Stimulated activated CD4-positive, alpha-beta T cell treated with anti-CD3 and anti-CD28 coated beads, TNF-alpha, amount 100 ng/mL, for 4 hours (primary cell): ENCODE results near the gene BCKDHA.
"Not testable (repeated sequence)": the region's sequence is repeated elsewhere in the genome, so short reads cannot be mapped to it uniquely, and the experiment has no call there.

Experiments used
- DNase-seq, 3 experiments: peaks; one replicate each; pipeline ENCODE4 v3.0.0-alpha.2; 2020; ENCODE audit warnings: low read depth in 3 of 3

BCKDHA gene

DNA sequence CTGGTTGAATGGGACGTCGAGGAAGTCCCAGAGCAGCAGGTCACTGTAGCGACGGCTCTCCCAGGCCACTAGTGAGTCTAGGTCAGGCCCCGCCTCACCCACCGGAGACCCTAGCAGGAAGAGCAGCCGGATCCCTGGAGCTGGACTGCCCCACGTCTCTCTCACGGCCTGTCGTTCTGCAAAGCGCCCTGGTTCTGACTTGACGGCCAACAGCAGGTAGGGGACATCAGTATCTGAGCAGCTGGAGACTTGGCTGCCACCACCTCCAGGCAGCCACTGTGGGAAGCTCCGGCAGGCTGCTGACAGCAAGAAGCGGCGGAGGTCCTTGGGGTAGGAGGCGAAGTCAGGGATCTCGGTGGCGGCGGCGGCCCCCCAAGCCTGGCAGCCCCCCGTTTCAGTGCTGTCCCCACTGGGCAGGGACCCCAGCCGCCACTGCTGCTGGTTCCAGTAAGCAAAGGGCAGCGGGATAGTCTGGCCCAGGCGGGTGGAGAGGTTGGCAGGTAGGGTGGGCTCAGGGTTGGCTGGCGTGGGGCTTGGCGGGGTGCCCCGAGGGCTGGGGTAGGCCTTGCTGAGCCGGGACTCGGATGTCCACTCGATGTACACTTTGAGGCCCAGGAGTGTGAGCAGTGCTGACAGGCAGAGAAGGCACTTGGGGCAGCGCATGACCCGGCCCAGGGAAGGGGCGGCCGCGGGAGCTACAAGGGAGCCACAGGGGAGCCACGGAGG, 28.7 kb downstream of the BCKDHA start:
- DNase-seq: no peak

DNA sequence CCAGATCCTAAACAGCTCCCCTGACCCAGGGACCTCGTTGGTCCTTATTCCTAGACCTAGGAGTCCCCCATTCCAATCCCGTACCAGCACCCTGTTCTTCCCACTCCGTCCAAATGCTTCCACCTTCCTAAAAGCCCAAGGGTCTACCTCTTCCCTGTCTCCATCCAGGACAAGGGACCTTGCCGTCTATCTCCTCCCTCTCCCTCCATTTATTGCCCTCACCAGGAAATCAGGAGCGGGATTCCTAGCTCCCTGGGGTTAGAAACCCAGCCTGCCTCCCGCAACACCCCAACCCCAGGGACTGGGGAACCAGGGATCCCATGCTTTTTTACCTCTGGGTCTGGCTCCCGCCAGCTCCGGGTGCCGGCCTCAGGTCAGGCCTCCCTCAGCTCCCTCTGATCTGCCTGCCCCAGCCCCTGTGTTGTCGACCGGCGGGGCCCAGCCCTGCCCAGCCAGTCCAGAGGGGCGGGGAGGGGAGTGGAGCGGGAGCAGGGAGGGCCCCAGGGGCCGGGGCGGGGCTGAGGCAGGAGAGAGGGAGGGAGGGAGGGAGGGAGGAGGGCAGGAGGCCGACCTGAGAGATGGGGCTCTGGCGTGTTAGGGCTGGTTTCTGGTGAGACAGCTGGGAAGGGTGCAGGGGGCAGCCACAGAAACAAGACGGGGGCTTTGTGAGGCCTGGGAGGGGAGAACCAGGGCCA, 29.5 kb downstream of the BCKDHA start, which contains the start of gene B3GNT8:
Gene B3GNT8 (minus strand): TSS at position 423 of the 695 bp plus-strand sequence. CDS start 596 bp downstream, outside the sequence.
- DNase-seq: peak in 1 of 3 experiments; percentile 15

DNA sequence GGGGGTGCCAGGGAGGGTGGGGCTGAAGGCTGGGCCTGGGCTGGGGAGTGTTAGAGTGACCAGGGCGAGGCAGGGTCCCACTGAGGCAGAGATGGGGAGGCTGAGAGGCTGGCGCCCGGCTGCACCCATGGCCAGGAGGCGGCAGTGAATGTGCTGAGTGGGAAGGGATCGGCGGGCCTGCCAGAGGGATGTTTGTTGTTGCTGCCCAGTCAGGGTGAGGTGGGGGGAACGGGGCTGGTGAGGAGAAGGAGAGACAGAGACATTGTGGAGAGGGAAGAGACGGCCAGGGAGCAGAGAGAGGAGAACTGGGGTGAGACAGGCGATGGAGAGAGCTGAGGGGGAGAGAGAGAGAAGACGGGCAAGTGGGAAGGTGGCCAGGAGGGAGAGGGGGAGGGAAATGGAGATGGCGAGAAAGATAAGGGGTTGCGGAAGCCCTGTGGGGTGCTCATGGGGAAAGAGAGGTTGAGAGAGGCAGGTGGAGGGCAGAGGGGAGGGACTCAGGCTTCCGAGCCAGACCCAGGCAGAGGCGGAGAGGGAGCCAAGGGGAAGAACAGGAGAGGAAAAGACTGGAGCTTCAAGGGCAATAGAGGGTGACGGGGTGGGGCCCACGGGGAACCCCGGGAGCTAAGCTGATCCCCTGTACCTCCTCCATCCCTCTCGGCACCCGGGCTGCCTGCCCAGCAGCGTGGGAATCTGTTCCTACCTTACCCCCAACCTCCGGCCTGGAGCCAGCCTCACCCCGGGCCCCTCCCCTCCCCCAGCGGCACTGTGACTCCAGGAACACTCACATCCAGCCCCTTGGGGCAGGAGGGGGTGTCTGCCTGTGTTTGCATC, 30.2 kb downstream of the BCKDHA start:
- DNase-seq: peak in 1 of 3 experiments; percentile 9

DNA sequence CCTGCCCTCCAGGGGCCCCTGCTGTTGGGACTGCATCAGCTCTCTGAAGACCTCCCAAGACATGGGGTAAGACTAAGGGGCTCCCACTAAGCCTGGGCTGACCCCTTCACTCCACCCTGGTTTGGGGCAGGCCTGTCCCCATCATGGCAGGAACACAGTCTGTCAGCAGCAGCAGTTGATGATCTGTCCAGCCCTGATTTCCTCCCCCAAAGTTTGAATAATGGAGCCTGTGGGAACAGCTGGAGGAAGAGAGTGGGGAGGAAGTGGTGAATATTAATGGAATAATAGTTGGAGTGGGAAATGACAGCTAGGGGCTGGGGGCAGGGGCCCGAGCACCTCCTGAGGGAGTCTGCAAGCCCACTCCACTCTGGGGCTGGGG, 30.9 kb downstream of the BCKDHA start:
- DNase-seq: no peak

DNA sequence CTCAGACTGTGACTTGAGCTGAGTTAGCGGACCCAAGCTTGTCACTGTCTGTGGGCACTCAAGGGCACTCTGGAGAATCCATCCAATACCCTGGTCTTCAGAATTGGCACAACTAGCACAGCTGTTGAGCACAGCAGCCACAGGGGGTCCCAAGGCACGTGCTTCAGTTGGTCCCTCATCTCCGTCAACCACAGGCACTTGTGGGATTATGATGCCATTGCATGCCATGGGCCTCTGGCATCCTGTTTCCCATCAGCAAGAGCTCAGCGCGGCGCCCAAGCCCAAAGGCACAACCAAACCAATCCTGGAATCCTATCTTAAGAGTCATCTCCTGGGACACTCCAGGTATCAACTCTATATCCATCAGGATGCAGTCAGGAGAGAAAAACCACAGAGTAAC, 33.3 kb downstream of the BCKDHA start:
- DNase-seq: no peak

DNA sequence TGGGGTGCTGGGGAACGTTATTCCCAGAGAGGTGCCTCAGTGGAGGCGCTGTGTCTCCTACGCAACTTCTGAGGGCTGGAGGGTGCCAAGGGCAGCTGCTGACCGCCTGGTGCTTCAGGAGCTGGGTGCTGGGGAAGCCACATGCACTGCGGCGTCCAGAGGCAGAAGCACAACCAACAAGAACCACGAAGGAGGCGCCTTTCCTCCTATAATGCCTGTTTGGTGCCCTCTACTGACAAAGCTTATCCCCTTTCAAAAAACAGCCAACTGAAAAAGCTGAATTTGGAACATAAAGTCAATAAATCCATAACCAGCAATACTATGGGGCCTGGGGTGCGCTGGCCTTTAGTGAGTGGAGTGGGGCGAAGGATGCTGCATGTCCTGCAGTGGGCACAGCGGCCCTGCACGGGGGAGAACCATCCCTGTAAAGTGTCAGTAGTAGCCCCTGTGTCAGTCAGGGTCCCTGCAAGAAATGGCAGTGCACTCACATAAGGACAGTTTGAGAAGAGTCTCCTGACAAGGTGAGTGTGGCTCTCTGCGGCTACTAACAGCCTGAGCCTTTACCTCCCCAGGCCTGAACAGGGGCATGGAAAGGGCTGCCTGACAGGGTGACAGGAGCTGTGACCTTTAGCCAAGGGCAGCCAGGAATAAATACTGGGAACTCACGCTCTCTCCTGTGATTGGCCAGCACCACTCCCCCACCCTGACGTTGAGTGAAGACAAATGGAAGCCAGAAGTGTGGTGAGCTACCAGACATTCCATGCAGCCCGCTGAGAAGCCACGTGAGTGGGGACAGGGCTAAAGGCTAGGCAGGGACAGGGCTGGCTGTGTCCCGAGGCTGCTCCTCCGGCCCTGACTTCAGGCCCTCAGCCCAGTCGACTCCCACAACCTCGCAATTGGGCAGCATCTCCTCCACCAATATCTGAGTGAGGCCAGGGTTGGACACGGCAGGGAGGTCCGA, 34.1 kb downstream of the BCKDHA start:
- no peak for DNase-seq

DNA sequence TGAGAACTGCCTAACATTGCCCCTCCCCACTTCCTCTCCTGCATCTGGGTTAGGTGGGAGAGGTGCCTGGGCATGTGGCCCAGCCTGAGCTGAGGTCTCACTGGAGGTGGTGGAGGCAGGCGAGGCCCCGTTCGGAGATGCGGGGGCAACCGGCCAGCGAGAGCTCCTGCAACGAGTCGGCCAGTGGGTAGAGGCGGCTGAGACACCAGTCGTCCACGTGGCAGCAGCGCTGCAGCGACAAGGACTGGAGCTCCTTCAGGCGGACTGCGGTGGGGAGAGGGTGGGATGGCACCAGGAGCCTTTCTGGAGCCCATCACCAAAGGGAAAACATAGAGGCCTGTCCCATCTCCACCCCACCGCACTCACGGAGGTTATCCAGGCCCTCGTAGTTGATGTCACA, 35.6 kb downstream of the BCKDHA start:
- DNase-seq: no peak

DNA sequence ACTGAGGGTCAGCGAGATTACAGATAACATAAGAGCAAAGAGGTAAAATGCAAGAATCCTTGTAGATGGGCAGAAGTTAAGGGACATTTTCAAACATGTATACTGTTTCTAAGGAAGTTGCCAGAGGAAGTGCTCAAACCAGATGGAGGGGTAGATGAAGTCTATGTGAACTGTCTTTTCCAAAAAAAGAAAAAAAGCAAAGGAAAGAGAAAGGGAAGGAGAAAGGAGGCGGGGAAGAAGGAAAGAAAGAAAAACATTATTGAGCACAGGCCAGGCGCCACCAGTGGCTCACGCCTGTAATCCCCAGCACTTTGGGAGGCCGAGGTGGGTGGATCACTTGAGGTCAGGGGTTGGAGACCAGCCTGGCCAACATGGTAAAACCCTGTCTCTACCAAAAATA, 36.8 kb downstream of the BCKDHA start:
- no peak for DNase-seq

DNA sequence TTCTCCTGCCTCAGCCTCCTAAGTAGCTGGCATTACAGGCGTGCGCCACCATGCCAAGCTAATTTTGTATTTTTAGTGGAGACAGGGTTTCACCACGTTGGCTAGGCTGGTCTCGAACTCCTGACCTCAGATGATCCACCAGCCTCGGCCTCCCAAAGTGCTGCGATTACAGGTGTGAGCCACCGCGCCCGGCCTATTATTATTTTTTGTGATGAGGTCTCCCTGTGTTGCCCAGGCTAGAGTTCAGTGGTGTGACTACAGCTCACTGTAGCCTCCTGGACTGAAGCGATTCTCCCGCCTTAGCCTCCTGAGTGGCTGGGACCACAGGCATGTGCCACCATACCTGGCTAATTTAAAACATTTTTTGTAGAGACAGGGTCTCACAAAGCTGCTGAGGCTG, 37.8 kb downstream of the BCKDHA start:
- DNase-seq: not testable (repeated sequence)

DNA sequence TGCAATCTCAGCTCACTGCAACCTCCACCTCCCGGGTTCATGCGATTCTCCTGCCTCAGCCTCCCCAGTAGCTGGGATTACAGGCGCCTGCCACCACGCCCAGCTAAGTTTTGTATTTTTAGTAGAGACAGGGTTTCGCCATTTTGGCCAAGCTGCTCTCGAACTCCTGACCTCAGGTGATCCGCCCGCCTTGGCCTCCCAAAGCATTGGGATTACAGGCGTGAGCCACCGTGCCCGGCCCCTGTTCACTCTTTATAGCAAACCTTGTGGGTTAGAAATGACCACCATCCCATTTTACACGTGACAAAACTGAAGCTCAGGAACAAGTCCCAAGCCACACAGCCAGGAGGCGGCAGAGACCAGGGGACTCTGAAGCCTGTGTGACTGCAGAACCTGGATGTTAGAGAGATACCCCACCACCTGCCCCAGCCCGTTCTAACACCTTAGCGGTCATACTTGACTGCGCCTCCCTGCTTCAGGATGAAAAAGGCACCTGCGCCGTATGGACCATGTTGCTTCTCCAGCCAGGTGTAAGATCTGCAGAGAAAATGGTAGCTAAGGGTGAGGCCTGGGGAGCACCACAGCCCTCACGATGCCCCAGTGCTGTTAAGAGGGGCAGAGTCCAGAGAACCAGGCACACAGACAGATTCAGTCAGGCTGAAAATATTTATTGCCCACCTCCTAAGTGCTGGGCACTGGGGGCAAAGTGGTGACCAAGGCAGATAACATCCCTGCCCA, 38.5 kb downstream of the BCKDHA start:
- DNase-seq: no peak

DNA sequence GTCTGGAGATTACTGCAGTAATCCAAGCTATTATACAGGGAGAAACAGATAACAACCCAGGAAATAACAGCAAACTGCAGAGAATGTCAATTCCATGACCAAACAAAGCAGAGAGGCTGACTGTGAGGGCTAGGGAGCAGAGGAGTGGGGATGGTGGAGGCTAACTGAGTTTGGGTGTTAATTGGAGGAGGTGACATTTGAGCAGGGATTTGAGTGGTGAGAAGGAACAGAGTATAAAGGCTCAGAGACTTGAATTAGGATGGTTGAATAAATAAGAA, 39.0 kb downstream of the BCKDHA start:
- no peak for DNase-seq

DNA sequence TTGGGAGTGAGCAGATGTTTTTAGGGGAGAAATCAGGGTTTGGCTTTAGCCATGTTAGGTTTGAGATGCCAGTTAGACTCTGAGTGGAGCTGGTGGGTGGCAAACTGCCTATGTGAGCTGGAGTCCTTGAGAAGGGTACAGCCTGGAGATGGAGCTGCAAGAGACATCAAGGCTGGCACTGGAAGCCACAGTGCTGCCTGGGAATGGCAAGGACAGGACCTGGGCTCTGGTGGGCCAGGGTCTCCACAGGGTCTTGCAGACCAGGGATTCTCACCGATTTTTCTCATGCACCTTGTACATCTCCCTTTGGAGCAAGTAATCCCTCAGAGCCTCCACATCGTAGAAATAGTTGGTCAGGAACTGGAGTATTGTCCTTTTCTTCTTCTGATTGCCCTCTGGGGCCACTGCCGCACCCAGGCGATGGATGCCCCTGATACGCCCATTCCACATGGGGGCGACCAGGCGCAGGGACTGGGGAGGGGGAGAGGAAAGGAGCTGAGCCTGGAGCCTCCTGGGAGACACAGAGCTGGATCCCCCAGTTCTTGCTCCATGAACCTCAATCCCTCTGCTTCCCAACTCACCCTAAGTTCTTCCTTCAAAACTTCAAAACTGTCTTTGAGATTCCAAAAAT, 40.4 kb downstream of the BCKDHA start:
- no peak for DNase-seq

DNA sequence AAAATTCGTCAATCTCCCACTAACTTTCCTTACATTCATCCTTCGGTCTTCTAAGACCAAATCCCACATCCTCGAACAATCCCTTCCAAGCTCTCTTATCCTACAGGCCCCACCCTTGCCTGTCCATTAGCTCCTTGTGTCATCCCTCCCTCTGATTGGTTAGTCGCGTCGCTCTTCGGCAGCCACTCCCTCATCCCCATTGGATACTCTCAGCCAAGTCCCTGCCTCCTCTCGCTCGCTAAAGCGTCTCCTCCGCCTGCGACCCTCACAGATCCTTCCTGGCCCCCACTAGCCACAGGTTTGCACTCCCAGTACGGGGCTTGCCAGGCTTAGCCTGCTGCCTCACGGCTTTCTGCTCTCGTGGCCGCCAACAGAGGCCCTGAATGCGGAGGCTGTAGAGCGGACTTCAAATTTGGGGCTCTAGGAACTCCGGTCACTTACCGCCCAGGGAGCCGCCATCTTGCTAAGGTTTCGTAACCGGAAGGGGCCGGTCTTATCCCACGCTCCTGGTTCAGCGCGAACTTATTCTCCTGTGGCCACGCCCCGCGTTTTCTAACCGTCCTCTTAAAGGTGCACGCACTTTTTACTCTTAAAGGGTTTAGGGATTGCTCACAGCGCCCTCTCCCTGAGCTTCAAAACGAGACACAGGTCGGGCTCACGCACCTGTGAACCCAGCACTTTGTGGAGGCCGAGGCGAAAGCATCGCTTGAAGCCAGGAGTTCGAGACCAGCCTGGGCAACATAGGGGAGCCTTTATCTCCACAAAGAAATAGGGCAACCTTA, 42.0 kb downstream of the BCKDHA start, which contains the start of gene DMAC2:
Gene DMAC2 (minus strand): TSS at position 472 of the 782 bp plus-strand sequence. CDS start 13 bp downstream, at position 459.
- DNase-seq: peak; percentile 87 to 91 (median 88)

DNA sequence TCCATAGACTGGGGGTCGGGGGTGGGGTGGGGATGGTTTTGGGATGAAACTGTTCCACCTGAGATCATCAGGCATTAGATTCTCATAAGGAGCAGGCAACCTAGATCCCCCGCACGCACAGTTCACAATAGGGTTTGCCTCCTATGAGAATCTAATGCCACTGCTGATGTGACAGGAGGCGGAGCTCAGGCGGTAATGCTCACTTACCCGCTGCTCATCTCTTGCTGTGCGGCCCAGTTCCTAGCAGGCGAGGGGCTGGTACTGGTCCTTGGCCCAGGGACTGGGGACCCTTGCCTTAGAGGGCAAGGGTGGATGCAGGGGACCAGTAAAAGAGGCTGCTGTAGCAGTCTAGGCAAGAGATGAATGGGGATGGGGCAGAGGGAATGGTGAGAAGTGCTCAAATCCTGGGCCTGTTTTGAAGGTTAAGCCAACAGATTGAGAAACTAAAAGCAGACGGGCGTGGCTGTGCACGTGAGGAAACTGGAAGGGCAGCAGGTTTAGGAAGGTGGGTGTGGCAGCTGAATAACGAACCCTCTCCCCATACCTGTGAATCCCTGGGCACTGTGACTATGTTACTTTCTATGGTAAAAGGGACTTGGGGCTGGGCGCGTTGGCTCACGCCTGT, 43.8 kb downstream of the BCKDHA start:
- DNase-seq: no peak

DNA sequence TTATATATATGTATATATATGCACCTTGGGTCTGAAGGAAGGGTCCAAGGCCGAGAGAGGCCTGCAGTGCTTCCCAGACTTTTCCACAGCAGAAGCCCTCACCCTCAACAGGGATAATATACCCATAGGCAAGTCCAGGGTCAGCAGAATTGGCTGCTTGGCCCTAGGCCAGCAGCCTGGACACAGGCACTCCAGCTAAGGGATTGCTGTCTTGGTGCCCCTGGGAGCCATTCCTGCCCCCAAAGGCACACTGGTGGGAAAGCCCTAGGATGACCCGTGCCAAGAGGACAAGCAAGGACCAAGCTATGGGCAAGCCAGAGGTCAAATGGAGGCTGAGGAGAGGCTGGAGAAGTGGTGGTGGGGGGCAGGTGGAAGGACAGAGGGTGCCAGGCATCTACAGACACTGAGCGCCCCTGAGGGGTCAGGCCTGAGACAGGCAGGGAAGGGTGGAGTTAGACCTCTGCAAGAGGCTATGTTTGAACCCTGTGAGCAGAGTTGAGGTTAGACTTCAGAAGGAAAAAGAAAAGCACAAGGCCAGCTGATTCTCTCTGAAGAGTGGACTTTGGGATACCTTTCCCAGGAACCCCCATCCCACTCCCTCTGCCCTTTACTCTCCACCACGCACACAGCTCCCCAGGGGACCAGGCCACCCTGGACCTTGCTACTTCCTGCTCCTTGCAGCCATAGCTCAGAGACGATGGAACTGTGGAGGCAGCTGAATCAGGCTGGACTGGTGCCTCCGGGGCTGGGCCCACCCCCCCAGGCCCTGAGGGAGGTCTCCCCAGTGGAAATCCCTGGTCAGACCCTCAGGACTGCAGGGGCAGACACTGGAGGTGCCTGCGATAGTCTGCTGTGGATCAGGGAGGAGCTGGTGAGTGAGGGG, 45.1 kb downstream of the BCKDHA start, which contains the start of gene ERICH4:
Gene ERICH4 (plus strand): TSS at position 684 of the 883 bp plus-strand sequence. CDS start 14 bp downstream, at position 698.
- no peak for DNase-seq

DNA sequence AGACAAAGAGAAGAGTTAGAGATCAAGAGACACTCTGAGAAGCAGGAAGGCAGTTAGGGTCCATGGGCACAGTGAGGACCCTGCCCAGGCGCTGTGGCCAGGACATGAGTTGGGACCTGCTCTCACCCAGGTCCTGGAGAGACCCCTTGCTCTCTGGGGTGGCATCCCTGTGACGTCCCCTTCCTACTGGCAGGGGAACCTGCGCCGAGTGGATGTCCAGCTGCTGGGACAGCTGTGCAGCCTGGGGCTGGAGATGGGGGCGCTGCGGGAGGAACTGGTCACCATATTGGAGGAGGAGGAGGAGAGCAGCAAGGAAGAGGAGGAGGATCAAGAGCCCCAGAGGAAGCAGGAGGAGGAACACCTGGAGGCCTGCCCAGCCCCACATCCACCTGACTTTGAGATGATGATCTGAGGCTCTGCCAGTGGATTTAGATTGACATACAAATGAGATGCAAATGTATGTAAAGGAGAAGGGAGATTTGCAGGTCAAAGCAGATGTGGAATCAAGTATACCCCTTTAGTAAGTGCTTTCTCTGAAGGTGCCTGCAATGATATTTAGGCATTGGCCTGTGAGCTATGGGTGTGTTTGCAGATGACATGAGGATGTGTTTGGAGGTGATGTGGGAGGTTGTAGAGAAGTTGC, 46.3 kb downstream of the BCKDHA start:
- DNase-seq: no peak

DNA sequence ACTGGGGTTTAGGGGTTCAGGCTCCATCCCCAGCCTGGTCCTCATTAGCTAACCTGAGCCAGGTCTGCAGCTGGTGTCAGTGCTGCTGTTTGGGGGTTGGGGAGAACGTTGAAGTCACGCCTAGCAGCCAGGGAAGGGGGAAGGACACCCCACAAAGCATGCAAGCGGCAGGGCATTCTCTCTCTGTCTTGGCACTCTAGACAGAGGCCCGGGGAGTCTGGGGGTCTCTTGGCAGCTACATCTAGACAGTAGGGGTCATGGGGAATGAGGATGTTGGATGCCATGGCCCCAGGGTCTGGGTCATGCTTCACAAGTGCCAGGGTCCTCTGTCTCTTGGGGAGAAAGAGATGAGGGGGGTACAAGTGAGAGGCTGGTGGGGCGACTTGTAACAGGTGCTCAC, 48.0 kb downstream of the BCKDHA start:
- no peak for DNase-seq
